Activated B cell treated with CpG ODN at 0.5 μM for 24 hours (primary cell): ENCODE measurements around the gene TMEM135. TPM values are rescaled to one million over a fixed set of nuclear protein-coding genes. Genes with fewer than 3 reads are reported as not detected.

Source experiments
- ATAC-seq: fragments of 200-7000 bp; cut with Tn5 transposase; one replicate; pipeline ENCODE4 v1.10.0; 2021; ENCODE audit warnings: low read depth, mild to moderate bottlenecking, moderate library complexity
- CTCF ChIA-PET: fragments of 350-600 bp; sonication (Branson Sonifier 250); formaldehyde crosslinking; loops from one replicate; lab custom pipeline; 2021; ENCODE audit warnings: antibody characterized with exemption; lab: Charles Lee
- POLR2A ChIA-PET: fragments of 350-600 bp; sonication (Branson Sonifier 250); formaldehyde crosslinking; loops from one replicate; lab custom pipeline; 2021; ENCODE audit warnings: antibody characterized with exemption; lab: Charles Lee
- DNase-seq: peaks from one replicate; pipeline ENCODE4 v3.0.0; 2022
- H3K27ac Mint-ChIP-seq: one replicate; pipeline ENCODE4 v1.8.0; 2020; ENCODE audit warnings: mixed read lengths
- H3K27me3 Mint-ChIP-seq: one replicate; pipeline ENCODE4 v1.8.0; 2021; ENCODE audit warnings: mixed read lengths
- H3K36me3 Mint-ChIP-seq: one replicate; pipeline ENCODE4 v1.8.0; 2021; ENCODE audit warnings: low read depth, mixed read lengths
- H3K4me1 Mint-ChIP-seq: one replicate; pipeline ENCODE4 v1.8.0; 2021; ENCODE audit warnings: mixed read lengths
- H3K4me3 Mint-ChIP-seq: one replicate; pipeline ENCODE4 v1.8.0; 2020; ENCODE audit warnings: mild to moderate bottlenecking, mixed read lengths
- H3K9me3 Mint-ChIP-seq: one replicate; pipeline ENCODE4 v1.8.0; 2020; ENCODE audit warnings: mixed read lengths
- intact Hi-C: fragments of 100-400 bp; cut with micrococcal nuclease; formaldehyde crosslinking; loops from one replicate; pipeline ENCODE4 v1.15.1; 2024
- total RNA-seq: library from RNA; stranded (reverse); gene quantifications from 2 replicates; pipeline ENCODE4 v1.2.3, GENCODE V29; 2022
- TF ChIP-seq, protein P1 (sequence below): fragments of 200-600 bp; IDR thresholded peaks from one replicate; pipeline ENCODE4 v1.8.0; 2022; ENCODE audit warnings: antibody characterized with exemption, mild to moderate bottlenecking

TMEM135 gene
- total RNA-seq, 1 donor from 2014 or later = 10.1 TPM

GRCh38 chr11:87324817-87325489 is 287.2 kb downstream of the TMEM135 start:
- H3K4me1 Mint-ChIP-seq = no peaks in the 10 kb centered on the region
- intact Hi-C loops = no loop called here
- ChIA-PET POLR2A (no interaction called here), CTCF (no interaction called here)
- peaks cover 4% of the 10 kb centered on the region for H3K9me3 Mint-ChIP-seq
- no peak for DNase-seq
- H3K4me3 Mint-ChIP-seq = no peak overlapping the region
- peaks cover 27% of the 10 kb centered on the region for H3K36me3 Mint-ChIP-seq
- TF ChIP-seq, protein P1, sequence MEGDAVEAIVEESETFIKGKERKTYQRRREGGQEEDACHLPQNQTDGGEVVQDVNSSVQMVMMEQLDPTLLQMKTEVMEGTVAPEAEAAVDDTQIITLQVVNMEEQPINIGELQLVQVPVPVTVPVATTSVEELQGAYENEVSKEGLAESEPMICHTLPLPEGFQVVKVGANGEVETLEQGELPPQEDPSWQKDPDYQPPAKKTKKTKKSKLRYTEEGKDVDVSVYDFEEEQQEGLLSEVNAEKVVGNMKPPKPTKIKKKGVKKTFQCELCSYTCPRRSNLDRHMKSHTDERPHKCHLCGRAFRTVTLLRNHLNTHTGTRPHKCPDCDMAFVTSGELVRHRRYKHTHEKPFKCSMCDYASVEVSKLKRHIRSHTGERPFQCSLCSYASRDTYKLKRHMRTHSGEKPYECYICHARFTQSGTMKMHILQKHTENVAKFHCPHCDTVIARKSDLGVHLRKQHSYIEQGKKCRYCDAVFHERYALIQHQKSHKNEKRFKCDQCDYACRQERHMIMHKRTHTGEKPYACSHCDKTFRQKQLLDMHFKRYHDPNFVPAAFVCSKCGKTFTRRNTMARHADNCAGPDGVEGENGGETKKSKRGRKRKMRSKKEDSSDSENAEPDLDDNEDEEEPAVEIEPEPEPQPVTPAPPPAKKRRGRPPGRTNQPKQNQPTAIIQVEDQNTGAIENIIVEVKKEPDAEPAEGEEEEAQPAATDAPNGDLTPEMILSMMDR = no peak
- H3K27me3 Mint-ChIP-seq = no peaks in the 10 kb centered on the region
- no peak overlapping the region for H3K27ac Mint-ChIP-seq
- ATAC-seq = no peak

DNA sequence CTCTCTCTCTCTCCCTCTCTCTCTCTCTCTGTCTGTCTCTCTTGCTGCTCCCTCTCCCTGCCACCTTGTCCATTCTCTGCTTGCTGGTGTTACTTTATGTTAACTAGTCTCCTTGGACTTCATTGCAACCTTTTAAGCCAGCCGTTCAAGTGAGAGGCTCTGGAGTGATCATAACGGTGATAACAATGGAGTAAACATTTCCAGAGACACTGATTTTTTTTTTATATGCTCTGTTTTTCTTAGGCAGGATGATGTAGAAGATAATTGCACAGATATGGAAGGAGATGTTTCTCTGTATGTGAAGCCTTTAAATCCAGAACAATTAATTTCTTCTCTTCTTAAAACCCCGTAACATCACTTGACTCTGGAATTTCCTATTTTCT is 287.7 kb downstream of the TMEM135 start:
- POLR2A ChIA-PET = no interaction called here
- peaks cover 24% of the 10 kb centered on the region for H3K36me3 Mint-ChIP-seq
- no peak overlapping the region for H3K4me3 Mint-ChIP-seq
- intact Hi-C loops = no loop called here
- no peaks in the 10 kb centered on the region for H3K27me3 Mint-ChIP-seq
- peaks cover 4% of the 10 kb centered on the region for H3K9me3 Mint-ChIP-seq
- H3K27ac Mint-ChIP-seq = no peak overlapping the region
- CTCF ChIA-PET = no interaction called here
- DNase-seq = no peak
- no peaks in the 10 kb centered on the region for H3K4me1 Mint-ChIP-seq
- no peak for ATAC-seq
- TF ChIP-seq, protein P1 = no peak

GRCh38 chr11:87326594-87326993 is 288.9 kb downstream of the TMEM135 start:
- Mint-ChIP-seq H3K4me1 (no peaks in the 10 kb centered on the region), H3K27ac (no peak overlapping the region), H3K36me3 (peaks cover 16% of the 10 kb centered on the region), H3K27me3 (no peaks in the 10 kb centered on the region), H3K4me3 (no peak overlapping the region), H3K9me3 (peaks cover 4% of the 10 kb centered on the region)
- TF ChIP-seq, protein P1 = no peak
- intact Hi-C loops = no loop called here
- ChIA-PET CTCF (no interaction called here), POLR2A (no interaction called here)
- no peak for ATAC-seq
- no peak for DNase-seq

GRCh38 chr11:87329172-87329571 is 291.4 kb downstream of the TMEM135 start:
- Mint-ChIP-seq H3K36me3 (peaks cover 4% of the 10 kb centered on the region), H3K27me3 (no peaks in the 10 kb centered on the region), H3K27ac (no peak overlapping the region), H3K9me3 (peaks cover 6% of the 10 kb centered on the region), H3K4me3 (no peak overlapping the region), H3K4me1 (no peaks in the 10 kb centered on the region)
- CTCF ChIA-PET = no interaction called here
- POLR2A ChIA-PET = no interaction called here
- intact Hi-C loops = no loop called here
- no peak for ATAC-seq
- DNase-seq = no peak
- TF ChIP-seq, protein P1 = no peak

DNA sequence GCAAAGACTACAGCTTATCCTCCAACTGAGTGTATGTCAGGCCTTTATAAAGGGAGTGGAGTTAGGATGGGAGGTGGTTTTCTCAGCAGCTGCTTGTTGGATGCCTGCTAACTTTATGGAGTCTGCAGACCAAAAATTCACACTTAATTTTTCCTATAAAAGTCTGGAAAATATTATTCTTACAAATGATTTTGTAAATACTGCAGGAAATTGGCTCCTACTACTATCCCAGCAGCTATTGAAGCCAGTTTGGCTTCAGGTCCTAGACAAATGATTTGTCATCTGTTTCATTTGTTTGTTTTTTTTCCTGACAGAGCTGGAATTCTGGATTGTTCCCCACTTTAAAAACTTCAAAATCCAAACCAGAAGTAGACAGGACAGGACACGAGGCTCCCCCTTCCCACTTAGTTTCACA is 292.5 kb downstream of the TMEM135 start:
- Mint-ChIP-seq H3K27ac (no peak overlapping the region), H3K4me3 (no peak overlapping the region), H3K27me3 (no peaks in the 10 kb centered on the region), H3K9me3 (peaks cover 8% of the 10 kb centered on the region), H3K36me3 (peaks cover 2% of the 10 kb centered on the region), H3K4me1 (no peaks in the 10 kb centered on the region)
- intact Hi-C loops = no loop called here
- no peak for ATAC-seq
- no peak for DNase-seq
- TF ChIP-seq, protein P1 = no peak
- CTCF ChIA-PET = no interaction called here
- POLR2A ChIA-PET = no interaction called here
